ENCODE measurements around the gene CADPS2.

- TF ChIP-seq REST (IDR thresholded peaks at IDR 0.05; ENCODE audit: insufficient read depth in 1 of 2, low read depth in 2 of 2, low read length in 2 of 2) (no peak), POLR2AphosphoS5 (IDR thresholded peaks at IDR 0.05; ENCODE audit: low read depth, low read length) (no peak), TAF1 (IDR thresholded peaks at IDR 0.05; ENCODE audit: borderline replicate concordance, insufficient read depth, low read length) (no peak), SIN3A (IDR thresholded peaks at IDR 0.05; ENCODE audit: borderline replicate concordance, insufficient read depth, low read length) (no peak), FOXP2 (optimal IDR thresholded peaks at IDR 0.05; ENCODE audit: borderline replicate concordance, extremely low read depth, extremely low read length, insufficient read depth) (no peak)
Observed at GRCh38 chr7:122518488-122518887, 367.8 kb downstream of the CADPS2 start.

Data from PFSK-1 (cell line).